ENCODE data around the gene ACSM3.
"Not testable (repeated sequence)": the region's sequence is repeated elsewhere in the genome, so short reads cannot be mapped to it uniquely, and the experiment has no call there.

The ACSM3 gene

DNA sequence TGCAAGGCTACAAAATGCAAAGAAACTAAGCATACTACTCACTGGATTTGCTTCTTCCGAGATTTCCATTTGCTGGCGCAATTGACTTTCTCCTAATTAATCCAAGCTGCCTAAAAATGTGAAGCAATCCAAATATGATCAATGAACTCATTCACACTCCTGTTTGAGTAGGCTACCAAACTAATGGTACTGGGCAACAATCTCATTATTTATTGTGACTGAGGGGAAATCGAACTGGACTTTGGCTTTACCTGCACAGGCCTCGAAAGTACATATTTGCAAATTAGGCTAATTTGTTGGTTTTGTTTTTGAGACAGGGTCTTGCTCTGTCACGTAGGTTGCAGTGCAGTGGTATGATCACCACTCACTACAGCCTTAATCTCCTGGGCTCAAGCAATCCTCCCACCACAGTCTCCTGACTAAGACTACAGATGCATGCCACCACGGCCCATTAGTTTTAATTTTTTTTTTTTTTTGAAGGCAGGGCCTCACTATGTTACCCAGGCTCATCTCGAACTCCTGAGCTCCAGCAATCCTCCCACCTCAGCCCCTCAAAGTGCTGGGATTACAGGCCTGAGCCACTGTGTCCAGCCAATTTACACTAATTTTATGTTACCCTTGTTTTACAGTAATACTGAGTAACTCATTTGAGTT, 39.9 kb downstream of the ACSM3 start:
- TF ChIP-seq, protein P1, sequence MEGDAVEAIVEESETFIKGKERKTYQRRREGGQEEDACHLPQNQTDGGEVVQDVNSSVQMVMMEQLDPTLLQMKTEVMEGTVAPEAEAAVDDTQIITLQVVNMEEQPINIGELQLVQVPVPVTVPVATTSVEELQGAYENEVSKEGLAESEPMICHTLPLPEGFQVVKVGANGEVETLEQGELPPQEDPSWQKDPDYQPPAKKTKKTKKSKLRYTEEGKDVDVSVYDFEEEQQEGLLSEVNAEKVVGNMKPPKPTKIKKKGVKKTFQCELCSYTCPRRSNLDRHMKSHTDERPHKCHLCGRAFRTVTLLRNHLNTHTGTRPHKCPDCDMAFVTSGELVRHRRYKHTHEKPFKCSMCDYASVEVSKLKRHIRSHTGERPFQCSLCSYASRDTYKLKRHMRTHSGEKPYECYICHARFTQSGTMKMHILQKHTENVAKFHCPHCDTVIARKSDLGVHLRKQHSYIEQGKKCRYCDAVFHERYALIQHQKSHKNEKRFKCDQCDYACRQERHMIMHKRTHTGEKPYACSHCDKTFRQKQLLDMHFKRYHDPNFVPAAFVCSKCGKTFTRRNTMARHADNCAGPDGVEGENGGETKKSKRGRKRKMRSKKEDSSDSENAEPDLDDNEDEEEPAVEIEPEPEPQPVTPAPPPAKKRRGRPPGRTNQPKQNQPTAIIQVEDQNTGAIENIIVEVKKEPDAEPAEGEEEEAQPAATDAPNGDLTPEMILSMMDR (IDR thresholded peaks at IDR 0.05; ENCODE audit: low read length, missing control alignments), result no peak
- no peak for DNase-seq (ENCODE audit: low read depth)
- H3K4me3 ChIP-seq (replicated peaks; ENCODE audit: low read depth, low read length), result no peak overlapping the region

DNA sequence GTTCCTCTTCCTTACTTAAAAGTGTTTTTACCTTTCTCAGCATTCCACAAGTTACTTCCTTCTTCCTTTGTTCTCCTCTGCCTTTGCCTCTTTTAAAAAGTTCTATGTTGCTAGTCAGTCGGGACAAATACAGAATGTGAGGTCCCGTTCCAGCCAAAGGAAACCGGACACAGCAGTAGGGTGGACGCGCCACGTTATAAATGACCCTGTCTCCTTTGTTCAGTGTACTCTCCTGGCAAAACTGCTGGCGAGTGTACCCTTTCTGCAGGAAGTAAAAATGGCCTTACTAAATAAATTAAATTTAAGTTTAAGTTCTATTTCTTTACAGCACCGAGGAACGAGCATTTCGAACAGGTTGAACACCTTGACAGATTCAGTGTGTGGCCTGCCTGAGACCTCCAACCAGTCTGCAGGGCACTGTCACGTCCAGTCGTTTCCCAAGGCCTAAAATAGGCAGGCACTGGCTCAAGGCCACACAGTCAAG, 41.9 kb downstream of the ACSM3 start:
- H3K4me3 ChIP-seq (replicated peaks; ENCODE audit: low read depth, low read length), result peak overlapping the region; percentile 85
- DNase-seq (ENCODE audit: low read depth), result not testable (repeated sequence)

DNA sequence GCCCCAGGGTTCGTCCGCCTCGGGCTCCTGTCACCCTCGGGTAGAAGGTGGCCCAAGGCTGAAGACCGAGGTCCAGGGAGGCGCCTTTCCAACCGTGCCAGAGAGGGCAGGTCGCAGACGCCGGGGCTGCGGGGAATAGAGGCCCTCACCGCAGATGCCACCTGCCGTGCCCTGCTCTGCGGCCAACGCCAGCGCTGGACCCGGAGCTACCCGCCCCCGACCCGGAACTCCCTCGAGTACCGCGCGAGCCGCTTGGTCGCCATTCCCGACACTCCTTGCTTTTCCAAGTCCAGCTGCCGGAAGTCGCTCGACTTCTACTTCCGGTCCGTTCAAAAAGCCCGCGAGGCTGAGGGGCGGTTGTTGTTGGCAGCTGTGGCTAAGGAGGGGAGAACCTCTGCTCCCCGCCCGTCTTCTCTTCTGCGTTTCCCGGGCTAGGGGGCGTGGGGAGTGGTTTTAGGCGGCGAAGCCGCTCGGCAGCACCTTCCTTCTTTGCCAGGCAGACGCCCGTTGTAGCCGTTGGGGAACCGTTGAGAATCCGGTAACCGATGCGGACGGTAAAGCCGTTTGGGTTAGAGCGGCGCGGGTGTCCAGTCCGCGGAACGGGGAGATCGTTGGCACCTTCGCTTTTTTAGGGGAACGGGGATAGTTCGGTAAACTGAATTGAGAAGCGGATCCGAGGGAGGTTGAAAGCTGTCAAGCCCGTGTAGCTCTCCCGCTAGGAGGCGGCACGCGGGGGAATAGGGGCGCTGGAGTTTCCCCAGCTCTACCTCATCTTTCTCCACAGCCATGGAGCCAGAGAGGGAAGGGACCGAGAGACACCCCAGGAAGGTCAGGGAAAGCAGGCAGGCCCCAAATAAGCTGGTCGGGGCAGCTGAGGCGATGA, 42.6 kb downstream of the ACSM3 start, which contains the start of the genes ERI2 and REXO5:
ERI2 (minus strand) TSS at position 305 of the 883 bp plus-strand sequence; CDS start at position 263, 42 bp downstream.
REXO5 (plus strand) TSS at position 360 of the 883 bp plus-strand sequence; CDS start at position 787, 427 bp downstream.
- TF ChIP-seq, protein P1 (IDR thresholded peaks at IDR 0.05; ENCODE audit: low read length, missing control alignments), result peak; percentile 66
- H3K4me3 ChIP-seq (replicated peaks; ENCODE audit: low read depth, low read length), result peak within 1 kb of the TSS; percentile 85
- peak; percentile 96 for DNase-seq (ENCODE audit: low read depth)

DNA sequence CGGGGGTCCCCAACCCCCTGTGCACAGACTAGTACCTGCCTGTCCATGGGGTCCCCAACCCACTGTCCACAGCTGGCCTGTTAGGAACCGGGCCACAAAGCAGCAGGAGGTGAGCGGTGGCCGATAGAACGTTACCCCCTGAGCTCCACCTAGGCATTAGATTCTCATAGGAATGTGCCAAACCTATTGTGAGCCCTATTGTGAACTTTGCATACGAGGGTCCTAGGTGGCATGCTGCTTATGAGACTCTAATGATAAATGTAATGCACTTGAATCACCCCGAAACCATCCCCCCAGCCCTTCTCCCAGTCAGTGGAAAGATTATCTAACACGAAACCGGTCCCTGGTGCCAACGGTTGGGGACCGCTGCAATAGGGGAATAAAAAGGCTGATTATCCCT, 44.0 kb downstream of the ACSM3 start:
- no peak for DNase-seq (ENCODE audit: low read depth)
- TF ChIP-seq, protein P1 (IDR thresholded peaks at IDR 0.05; ENCODE audit: low read length, missing control alignments), result no peak
- H3K4me3 ChIP-seq (replicated peaks; ENCODE audit: low read depth, low read length), result no peak overlapping the region

DNA sequence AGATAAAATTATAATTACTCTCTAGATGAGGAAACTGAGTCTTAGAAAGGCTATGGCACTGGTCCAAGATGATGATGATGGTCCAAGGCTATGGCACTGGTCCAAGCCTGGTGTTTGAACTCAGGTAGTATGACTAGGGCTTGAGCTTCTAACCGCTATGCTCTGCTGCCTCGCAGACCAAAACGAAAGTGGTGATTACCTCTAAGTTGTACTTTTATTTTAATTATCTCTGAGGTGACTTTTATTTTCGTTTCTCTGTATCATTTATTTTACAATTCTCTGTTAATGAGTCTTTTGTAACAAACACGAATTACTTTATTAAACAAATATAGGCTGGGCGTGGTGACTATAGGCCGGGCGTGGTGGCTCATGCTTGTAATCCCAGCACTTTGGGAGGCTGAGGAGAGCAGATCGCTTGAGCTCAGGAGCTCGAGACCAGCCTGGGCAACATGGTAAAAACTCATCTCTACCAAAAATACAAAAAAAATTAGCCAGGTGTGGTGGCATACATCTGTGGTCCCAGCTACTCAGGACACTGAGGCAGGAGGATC, 48.1 kb downstream of the ACSM3 start:
- TF ChIP-seq, protein P1 (IDR thresholded peaks at IDR 0.05; ENCODE audit: low read length, missing control alignments), result no peak
- no peak for DNase-seq (ENCODE audit: low read depth)
- H3K4me3 ChIP-seq (replicated peaks; ENCODE audit: low read depth, low read length), result no peak overlapping the region

DNA sequence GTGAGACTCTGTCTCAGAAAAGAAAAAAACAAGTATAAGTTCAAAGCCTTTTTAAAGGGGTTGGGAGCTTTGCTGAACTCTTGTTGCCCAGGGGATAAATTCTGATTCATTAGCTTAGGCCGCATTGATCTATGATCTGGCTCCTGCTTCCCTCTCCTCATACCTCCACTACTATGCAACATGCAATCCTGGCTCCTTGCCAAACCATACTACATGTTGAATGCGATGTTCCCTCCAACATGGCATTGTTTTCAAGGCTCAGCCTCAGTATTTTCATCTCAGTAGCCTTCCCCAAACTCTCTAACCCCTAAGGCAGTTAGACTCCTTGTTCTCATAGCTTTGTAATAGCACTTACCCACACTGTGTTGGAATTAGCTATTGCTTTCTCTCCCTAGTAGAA, 48.7 kb downstream of the ACSM3 start:
- TF ChIP-seq, protein P1 (IDR thresholded peaks at IDR 0.05; ENCODE audit: low read length, missing control alignments), result no peak
- no peak for DNase-seq (ENCODE audit: low read depth)
- H3K4me3 ChIP-seq (replicated peaks; ENCODE audit: low read depth, low read length), result no peak overlapping the region

DNA sequence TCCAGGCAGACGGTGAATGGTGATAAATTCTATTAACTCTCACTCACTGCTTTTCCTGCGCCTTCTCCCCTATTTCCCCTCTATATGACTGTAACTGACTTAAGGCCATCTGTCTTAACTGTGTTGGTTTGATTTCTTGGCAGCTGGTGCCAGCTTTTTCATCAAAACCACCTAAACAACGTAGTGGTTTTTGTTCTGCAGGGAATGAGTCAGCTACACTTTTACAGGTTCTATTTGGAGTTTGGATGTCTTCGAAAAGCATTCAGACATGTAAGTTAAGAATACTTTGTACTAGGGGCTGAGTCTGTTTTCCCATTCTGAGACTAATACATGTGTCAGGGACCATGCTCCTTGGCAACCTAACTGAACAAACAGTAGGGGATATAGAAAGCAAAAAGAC, 51.0 kb downstream of the ACSM3 start:
- H3K4me3 ChIP-seq (replicated peaks; ENCODE audit: low read depth, low read length), result no peak overlapping the region
- DNase-seq (ENCODE audit: low read depth), result no peak
- TF ChIP-seq, protein P1 (IDR thresholded peaks at IDR 0.05; ENCODE audit: low read length, missing control alignments), result no peak
